ENCODE data around the gene CTIF.

Gene CTIF

GRCh38 chr18:48787203-48788151 is 248.6 kb downstream of the CTIF start:
- no peak for DNase-seq (ENCODE audit: low read depth in 2 of 2)

- no peak for DNase-seq (ENCODE audit: low read depth in 2 of 2)
These were observed 249.5 kb downstream of the CTIF start for GRCh38 chr18:48788373-48788772.

DNA sequence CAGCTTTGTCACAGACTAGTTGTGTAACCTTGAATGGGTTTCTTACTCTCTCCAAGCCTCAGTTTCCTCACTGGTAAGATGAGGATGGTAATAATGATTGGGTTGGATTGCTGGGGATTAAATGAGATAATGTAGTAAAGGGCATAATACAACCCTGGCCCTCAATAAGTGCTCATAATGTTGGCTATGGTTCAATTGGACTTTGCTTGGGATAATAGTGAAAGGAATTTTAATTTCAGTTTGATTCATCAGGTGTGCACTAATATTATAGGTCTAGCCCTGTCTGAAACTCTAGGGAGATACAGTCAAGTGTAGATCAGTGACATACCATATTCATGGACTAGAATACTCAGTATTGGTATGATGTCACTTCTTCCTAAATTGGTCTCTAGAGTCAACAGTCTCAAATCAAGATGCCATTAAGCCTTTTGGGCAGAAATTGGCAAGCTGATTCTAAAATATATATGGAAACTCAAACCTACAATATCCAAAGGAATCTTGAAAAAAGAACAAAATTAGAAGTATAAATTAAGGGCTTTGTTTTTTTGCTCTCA is 250.5 kb downstream of the CTIF start:
- DNase-seq (ENCODE audit: low read depth in 2 of 2) = no peak

DNA sequence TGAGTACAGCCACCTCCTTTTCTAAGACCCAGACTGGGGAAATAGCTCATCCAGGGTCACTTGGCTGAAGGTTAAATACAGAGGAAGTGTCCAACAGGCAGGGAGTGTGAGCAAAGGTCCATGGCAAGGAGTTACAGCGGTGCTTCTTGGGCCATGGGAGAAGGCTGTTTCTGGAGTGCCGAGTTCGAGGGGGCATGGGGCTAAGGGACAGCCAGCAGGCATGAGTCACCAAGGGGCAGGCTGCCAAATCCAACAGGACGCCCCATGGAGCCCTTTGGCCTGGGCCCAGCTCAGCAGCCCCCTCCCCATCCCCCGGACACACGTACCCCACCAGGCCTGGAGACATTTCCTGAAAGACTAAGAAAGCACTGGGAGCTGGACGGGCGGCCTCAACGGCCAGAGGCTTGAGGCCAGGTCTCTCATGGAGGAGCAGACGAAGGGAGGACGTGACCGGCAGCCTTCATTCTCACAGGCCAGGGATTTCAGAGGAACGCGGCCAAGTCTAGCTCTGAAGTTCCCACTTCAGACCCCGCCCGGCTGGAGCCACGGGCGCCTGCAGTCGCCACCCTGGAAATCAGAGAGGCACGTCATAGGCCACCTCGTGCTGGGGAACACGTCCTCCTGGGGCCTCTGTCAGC is 251.5 kb downstream of the CTIF start:
- no peak for DNase-seq (ENCODE audit: low read depth in 2 of 2)

DNA sequence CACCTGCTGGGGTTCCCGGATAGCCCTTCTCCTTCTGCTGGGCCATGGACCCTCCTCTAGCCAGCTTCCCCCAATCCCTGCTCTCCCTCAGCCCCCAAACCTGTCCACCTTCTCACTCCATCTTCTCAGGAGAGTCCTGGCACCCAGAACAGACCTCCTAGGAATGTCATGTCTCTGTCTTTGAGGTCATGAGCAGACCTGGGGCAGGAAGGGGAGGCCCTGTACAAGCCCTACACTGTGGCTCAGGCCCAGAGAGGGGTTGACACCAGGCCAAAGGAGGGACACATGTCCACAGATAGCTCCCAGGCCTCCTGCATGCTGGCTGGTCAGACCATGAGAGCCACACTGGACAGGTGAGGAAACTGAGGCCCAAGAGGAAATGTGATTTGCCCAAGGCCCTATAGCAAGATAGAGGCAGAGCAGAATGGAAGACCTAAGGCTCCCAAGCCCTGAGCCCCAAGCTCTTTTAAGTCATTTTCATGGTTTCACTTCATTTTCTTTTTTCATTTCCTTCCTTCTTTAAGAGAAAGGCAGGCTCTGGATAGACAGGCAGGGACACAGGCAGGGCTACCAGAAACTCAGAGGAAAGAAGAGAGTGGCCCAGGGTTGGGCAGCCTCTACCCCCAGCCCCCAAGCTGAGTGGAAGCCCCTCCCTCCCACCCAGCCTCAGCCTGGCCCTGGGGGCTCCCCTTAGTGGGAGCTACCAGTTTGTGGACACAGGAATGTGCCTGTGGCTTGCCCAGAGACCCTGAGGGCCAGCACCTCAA is 252.2 kb downstream of the CTIF start:
- no peak for DNase-seq (ENCODE audit: low read depth in 2 of 2)

DNA sequence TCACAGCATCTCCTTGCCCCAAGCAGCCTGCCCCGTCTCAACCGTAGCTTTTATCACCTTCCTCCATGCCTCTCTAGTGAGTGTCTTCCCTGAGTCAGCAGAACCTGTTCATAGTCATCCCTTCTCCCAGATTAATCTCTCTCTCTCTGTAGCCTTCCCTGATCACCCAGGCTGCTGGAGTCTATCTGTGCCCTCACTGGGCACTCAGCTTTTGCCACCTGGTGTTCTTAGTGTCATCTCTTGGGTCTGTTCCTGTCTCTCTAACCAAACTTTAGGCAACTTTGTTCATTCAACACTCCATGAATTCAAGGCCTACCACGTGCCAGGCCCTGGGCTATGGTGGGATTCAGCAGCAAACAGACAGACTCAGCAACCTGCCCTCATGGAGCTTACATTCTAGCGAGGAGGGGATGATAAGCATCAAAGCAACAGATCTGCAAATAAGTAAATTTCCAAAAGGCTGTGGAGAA is 252.8 kb downstream of the CTIF start:
- no peak for DNase-seq (ENCODE audit: low read depth in 2 of 2)

GRCh38 chr18:48792141-48792540 is 253.3 kb downstream of the CTIF start:
- DNase-seq (ENCODE audit: low read depth in 2 of 2) = no peak

- no peak for DNase-seq (ENCODE audit: low read depth in 2 of 2)
These were observed 254.0 kb downstream of the CTIF start for GRCh38 chr18:48792611-48793380.

DNA sequence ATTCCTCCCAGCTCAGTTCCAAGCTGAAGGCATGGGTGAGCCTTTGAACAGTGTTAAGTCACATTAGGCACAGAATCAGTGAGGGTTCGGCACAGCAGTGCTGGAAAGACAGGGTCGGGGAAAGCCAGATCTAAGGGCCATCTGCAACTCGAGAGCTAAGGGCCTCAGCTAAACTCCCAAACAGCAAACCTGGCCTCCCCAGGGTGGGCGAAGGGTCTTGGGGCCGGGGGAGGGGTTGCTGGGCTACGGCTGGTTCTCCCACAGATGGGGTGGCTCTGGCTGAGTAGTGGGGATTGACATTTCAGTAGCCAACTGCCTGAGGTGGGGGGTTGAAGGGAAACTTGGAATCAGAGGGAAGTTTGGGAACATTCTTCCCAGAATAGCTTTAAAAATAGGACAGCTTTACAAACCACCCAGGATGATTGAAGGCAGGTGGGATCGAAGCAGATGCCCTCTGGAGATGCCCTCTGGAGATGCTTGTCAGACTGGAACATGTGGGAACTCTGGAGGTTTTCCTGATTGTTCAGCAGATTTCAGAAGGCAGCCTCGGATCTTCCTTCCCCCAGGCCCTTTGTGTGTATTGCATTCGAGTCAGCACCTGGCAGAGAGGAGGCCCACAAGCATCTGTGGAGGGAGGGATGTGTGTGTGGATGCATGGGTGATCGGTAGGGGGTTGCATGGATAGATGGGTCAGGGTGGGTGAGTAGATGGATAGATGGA is 255.6 kb downstream of the CTIF start:
- no peak for DNase-seq (ENCODE audit: low read depth in 2 of 2)

DNA sequence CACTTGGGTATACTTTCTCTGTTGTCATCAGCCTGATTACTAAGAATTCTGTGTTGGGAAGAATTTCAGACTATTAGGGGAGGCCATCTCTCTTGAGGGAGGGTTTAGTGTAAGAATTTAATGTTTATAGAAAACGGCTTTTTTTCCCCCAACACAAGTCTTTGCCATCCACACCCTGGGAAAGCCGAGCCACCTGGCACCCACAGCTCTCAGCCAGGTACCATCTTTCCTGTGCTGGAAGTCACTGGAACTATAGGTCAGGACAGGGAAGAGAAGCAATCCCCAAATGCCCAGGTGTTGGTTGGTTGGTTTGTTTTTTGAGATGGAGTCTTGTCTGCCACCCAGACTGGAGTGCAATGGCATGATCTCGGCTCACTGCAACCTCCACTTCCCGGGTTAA is 256.9 kb downstream of the CTIF start:
- DNase-seq (ENCODE audit: low read depth in 2 of 2) = no peak

GRCh38 chr18:48796491-48797205 is 257.8 kb downstream of the CTIF start:
- DNase-seq (ENCODE audit: low read depth in 2 of 2) = no peak

- DNase-seq (ENCODE audit: low read depth in 2 of 2) = no peak
These were observed 259.0 kb downstream of the CTIF start for GRCh38 chr18:48797841-48798255.

GRCh38 chr18:48798334-48799245 is 259.8 kb downstream of the CTIF start:
- DNase-seq (ENCODE audit: low read depth in 2 of 2) = no peak

- no peak for DNase-seq (ENCODE audit: low read depth in 2 of 2)
These were observed 261.0 kb downstream of the CTIF start for GRCh38 chr18:48799724-48800315.

GRCh38 chr18:48800466-48800865 is 261.6 kb downstream of the CTIF start:
- no peak for DNase-seq (ENCODE audit: low read depth in 2 of 2)

DNA sequence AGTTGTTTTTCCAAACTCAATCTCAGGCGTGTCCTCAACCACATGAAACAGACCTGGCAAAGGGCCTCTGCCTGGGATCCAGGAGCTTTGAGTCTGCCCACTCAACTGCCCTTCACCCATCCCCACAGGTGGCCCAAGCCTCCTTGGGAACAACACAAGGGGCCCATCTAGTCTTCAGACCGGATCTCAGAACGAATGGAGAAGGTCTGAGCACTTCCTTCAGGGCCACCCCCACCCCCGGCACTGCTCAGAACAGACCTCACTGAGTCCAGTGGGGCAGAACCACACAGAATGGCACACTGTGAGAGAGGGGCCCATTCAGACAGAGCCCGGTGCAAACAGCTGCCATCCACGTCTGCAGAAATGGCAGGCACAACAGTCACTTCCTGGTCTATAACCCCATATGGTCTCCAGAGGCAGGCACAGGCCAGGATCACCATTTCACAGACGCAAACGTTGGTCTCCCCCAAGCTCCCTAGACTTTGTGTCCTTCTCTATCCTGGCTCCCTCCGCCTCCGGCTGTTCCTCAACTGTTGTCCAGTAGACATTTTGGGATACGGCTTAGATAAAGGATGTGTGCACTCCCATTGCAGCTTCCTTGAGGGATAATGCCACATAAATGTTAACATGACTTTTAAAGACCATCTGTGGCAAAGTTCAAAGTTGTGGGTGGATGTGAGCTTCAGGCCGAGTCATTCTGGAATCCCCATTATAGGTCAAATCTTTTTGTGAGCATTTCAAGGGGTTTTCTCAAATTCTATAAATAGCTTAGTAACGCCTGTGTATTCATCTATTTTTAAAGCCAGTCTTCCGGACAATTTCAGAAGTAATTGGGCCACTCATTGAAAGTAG is 262.3 kb downstream of the CTIF start:
- no peak for DNase-seq (ENCODE audit: low read depth in 2 of 2)
